Prostate gland (tissue), 2 donors: Measurements from ENCODE around the gene USP20. TPM values are rescaled to one million over a fixed set of nuclear protein-coding genes. Genes with fewer than 3 reads are reported as not detected.

Experiments
- DNase-seq: peaks from one replicate; pipeline ENCODE4 v3.0.0-alpha.2; 2019; ENCODE audit warnings: low spot score
- H3K27ac ChIP-seq, 2 donors: fragments of 200-600 bp; sonication (generic); 2 replicates each; pipeline ENCODE4 v1.5.1; 2017 to 2019
- H3K27me3 ChIP-seq: fragments of 200-600 bp; sonication (generic); replicated peaks from 2 replicates; pipeline ENCODE4 v1.5.1; 2019; ENCODE audit not compliant: insufficient read depth
- H3K36me3 ChIP-seq, 2 donors: fragments of 200-600 bp; sonication (generic); 1 replicate in 1 of 2; 2 replicates in 1 of 2; pipeline versions ENCODE4 v1.5.1 to v1.8.1; 2017 to 2019
- H3K4me1 ChIP-seq: fragments of 200-600 bp; sonication (generic); replicated peaks from 2 replicates; pipeline ENCODE4 v1.5.1; 2019
- H3K4me3 ChIP-seq, 2 donors: fragments of 200-600 bp; sonication (generic); 2 replicates each; pipeline ENCODE4 v1.5.1; 2017 to 2019
- H3K9me3 ChIP-seq: fragments of 200-600 bp; sonication (generic); 2 replicates; pipeline ENCODE4 v1.5.1; 2017
- POLR2A ChIP-seq: fragments of 450-650 bp; IDR thresholded peaks from one replicate; pipeline ENCODE4 v1.6.1; 2016; ENCODE audit warnings: antibody characterized with exemption, mild to moderate bottlenecking
- POLR2AphosphoS5 ChIP-seq: sonication (generic); formaldehyde crosslinking; IDR thresholded peaks from one replicate; pipeline ENCODE4 v1.6.1; 2017; ENCODE audit warnings: antibody characterized with exemption
- WGBS: methylation state at CpG from one replicate; pipeline ENCODE4 v1.1.5; 2018; 5-methylcytosine and 5-hydroxymethylcytosine counted together
- intact Hi-C: fragments of 100-400 bp; cut with DNase I; formaldehyde crosslinking; loops from one replicate; pipeline ENCODE4 v1.14.2; 2022
- total RNA-seq, 2 donors: library from RNA; depleted of rRNA; stranded (reverse); fragments of >200 nt; gene quantifications; one replicate each; pipeline ENCODE4 v1.1.0, GENCODE V29; 2016
- TF ChIP-seq, protein P1 (sequence below), 4 experiments: fragments of 200-600 bp in 2 of 4; fragments of 450-650 bp in 2 of 4; sonication (generic) in 2 of 4; IDR thresholded peaks; 1 replicate in 3 of 4; 2 replicates in 1 of 4; pipeline ENCODE4 v1.5.1; 2016 to 2019; ENCODE audit warnings: antibody characterized with exemption in 4 of 4, mild to moderate bottlenecking in 2 of 4, moderate library complexity in 2 of 4

Gene USP20
- total RNA-seq, 2 donors from 2014 or later = 34.8 to 53.5 TPM

GRCh38 chr9:129865668-129866320 is 30.5 kb downstream of the USP20 start:
- peaks cover 0 to 15% of the 10 kb centered on the region in 2 donors for H3K36me3 ChIP-seq
- H3K27me3 ChIP-seq = no peaks in the 10 kb centered on the region
- intact Hi-C loops = no loop called here
- no peak for DNase-seq
- no peak overlapping the region for H3K27ac ChIP-seq
- TF ChIP-seq POLR2A (no peak), POLR2AphosphoS5 (no peak)
- TF ChIP-seq, protein P1, sequence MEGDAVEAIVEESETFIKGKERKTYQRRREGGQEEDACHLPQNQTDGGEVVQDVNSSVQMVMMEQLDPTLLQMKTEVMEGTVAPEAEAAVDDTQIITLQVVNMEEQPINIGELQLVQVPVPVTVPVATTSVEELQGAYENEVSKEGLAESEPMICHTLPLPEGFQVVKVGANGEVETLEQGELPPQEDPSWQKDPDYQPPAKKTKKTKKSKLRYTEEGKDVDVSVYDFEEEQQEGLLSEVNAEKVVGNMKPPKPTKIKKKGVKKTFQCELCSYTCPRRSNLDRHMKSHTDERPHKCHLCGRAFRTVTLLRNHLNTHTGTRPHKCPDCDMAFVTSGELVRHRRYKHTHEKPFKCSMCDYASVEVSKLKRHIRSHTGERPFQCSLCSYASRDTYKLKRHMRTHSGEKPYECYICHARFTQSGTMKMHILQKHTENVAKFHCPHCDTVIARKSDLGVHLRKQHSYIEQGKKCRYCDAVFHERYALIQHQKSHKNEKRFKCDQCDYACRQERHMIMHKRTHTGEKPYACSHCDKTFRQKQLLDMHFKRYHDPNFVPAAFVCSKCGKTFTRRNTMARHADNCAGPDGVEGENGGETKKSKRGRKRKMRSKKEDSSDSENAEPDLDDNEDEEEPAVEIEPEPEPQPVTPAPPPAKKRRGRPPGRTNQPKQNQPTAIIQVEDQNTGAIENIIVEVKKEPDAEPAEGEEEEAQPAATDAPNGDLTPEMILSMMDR (IDR thresholded peaks at IDR 0.05) = no peak
- H3K9me3 ChIP-seq = no peaks in the 10 kb centered on the region
- 73% methylated on average over 14 of the region's 14 CpGs for WGBS
- no peaks in the 10 kb centered on the region for H3K4me1 ChIP-seq
- no peak overlapping the region for H3K4me3 ChIP-seq

GRCh38 chr9:129866394-129867135 is 31.3 kb downstream of the USP20 start:
- no peaks in the 10 kb centered on the region for H3K27me3 ChIP-seq
- H3K36me3 ChIP-seq = peaks cover 0 to 9% of the 10 kb centered on the region in 2 donors
- no peak for TF ChIP-seq POLR2AphosphoS5
- TF ChIP-seq, protein P1 (IDR thresholded peaks at IDR 0.05) = no peak
- intact Hi-C loops = no loop called here
- no peak for DNase-seq
- WGBS = 69% methylated on average over 17 of the region's 17 CpGs
- no peaks in the 10 kb centered on the region for H3K9me3 ChIP-seq
- no peak overlapping the region for H3K4me3 ChIP-seq
- H3K4me1 ChIP-seq = no peaks in the 10 kb centered on the region
- no peak overlapping the region for H3K27ac ChIP-seq

DNA sequence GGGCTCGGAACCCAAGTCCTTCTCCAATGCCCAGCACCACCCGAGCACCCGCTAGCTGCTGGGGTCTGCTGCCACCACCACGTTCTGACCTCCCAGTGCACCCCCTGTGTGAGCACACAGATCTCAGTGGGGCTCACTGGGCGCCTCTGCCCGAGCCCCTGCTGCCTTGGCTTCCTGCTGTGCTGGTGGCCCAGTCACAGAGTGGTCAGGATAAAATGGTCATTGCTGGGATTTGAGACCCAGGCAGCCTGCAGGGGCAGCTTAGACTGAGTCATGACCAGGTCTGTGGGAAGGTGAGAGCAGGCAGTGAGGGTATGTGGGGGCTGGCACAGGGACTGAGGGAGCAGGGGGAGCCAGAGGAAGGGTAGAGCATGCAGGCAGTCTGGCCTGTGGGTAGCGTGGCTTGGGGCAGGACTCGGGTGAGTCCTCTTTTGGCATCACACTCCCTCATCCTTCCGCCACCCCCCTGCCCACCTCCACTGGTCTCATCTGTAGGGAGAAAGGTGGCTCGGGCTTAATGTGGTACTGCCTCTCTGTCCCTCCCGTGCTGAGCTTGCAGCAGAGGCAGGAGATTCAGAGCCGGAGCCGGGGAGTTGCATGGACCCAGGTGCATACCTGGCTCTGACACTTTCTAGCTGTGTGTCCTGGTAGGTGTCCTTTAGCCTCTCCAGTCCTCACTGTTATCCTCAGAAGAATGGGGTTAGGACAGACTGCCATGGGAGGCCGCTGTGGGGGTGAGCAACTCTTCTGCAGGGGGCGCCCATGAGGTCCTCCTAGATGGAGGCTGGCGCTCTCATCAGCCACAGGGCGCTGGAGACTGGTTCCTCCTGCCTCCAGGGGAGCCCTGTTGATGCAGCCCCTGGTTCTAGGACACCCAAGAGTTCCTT is 32.1 kb downstream of the USP20 start:
- Histone ChIP-seq H3K4me3 (no peak overlapping the region), H3K36me3 (peaks cover 0 to 7% of the 10 kb centered on the region in 2 donors), H3K9me3 (no peaks in the 10 kb centered on the region), H3K27me3 (no peaks in the 10 kb centered on the region), H3K27ac (no peak overlapping the region), H3K4me1 (no peaks in the 10 kb centered on the region)
- TF ChIP-seq, protein P1 (IDR thresholded peaks at IDR 0.05) = no peak
- TF ChIP-seq POLR2AphosphoS5 (no peak), POLR2A (no peak)
- DNase-seq = no peak
- WGBS = 83% methylated on average over 15 of the region's 17 CpGs
- intact Hi-C loops = no loop called here

GRCh38 chr9:129868023-129868871 is 33.0 kb downstream of the USP20 start:
- TF ChIP-seq, protein P1 (IDR thresholded peaks at IDR 0.05) = no peak
- no peak for TF ChIP-seq POLR2AphosphoS5
- H3K9me3 ChIP-seq = no peaks in the 10 kb centered on the region
- H3K27ac ChIP-seq = no peak overlapping the region
- H3K36me3 ChIP-seq = peaks cover 0 to 3% of the 10 kb centered on the region in 2 donors
- intact Hi-C loops = no loop called here
- no peak for DNase-seq
- no peaks in the 10 kb centered on the region for H3K27me3 ChIP-seq
- no peaks in the 10 kb centered on the region for H3K4me1 ChIP-seq
- H3K4me3 ChIP-seq = no peak overlapping the region
- 87% methylated on average over 36 of the region's 48 CpGs for WGBS
